Stimulated activated CD4-positive, alpha-beta T cell treated with anti-CD3 and anti-CD28 coated beads, TNF-alpha, amount 100 ng/mL, for 24 hours (primary cell): ENCODE results near the gene CHCHD6.
A peak's percentile ranks its signal among the peaks of the same experiment; 100 is the strongest.

ENCODE experiments used
- DNase-seq, 3 experiments: peaks; one replicate each; pipeline ENCODE4 v3.0.0-alpha.2; 2020; ENCODE audit warnings: low read depth in 3 of 3

The CHCHD6 gene

GRCh38 chr3:126978291-126978690, 274.3 kb downstream of the CHCHD6 start:
- DNase-seq = no peak

GRCh38 chr3:126979046-126979628, 275.1 kb downstream of the CHCHD6 start:
- no peak for DNase-seq

GRCh38 chr3:126980266-126980811, 276.3 kb downstream of the CHCHD6 start:
- no peak for DNase-seq

GRCh38 chr3:126982126-126982470, 278.1 kb downstream of the CHCHD6 start:
- peak; percentile 26 to 54 (median 32) for DNase-seq

- peak; percentile 72 to 83 (median 77) for DNase-seq
Measured at GRCh38 chr3:126982471-126983175, 278.6 kb downstream of the CHCHD6 start, which contains the start of gene PLXNA1. TSS of gene PLXNA1 (plus strand) at chr3:126983115. CDS start at chr3:126988594, 5,479 bp downstream.

- no peak for DNase-seq
Measured at GRCh38 chr3:126983276-126983652, 279.2 kb downstream of the CHCHD6 start.

- DNase-seq = peak in 1 of 3 experiments; percentile 38
Measured at GRCh38 chr3:126983653-126984390, 279.8 kb downstream of the CHCHD6 start.

- no peak for DNase-seq
Measured at GRCh38 chr3:126984391-126985131, 280.5 kb downstream of the CHCHD6 start.

GRCh38 chr3:126985132-126985985, 281.3 kb downstream of the CHCHD6 start:
- DNase-seq = no peak

GRCh38 chr3:126986001-126986400, 282.0 kb downstream of the CHCHD6 start:
- DNase-seq = no peak

- no peak for DNase-seq
Measured at GRCh38 chr3:126987129-126987528, 283.1 kb downstream of the CHCHD6 start.

GRCh38 chr3:126987596-126987995, 283.6 kb downstream of the CHCHD6 start:
- no peak for DNase-seq

- DNase-seq = no peak
Measured at GRCh38 chr3:126988451-126989021, 284.5 kb downstream of the CHCHD6 start.

GRCh38 chr3:126989316-126990023, 285.4 kb downstream of the CHCHD6 start:
- no peak for DNase-seq

GRCh38 chr3:126990024-126990700, 286.1 kb downstream of the CHCHD6 start:
- DNase-seq = no peak

GRCh38 chr3:126990890-126991289, 286.9 kb downstream of the CHCHD6 start:
- no peak for DNase-seq

GRCh38 chr3:126991366-126992200, 287.5 kb downstream of the CHCHD6 start:
- DNase-seq = no peak

- DNase-seq = no peak
Measured at GRCh38 chr3:126992216-126992615, 288.2 kb downstream of the CHCHD6 start.
